ENCODE measurements around the gene SSTR3.

Gene SSTR3

GRCh38 chr22:37193629-37194191 lies 18.6 kb downstream of the SSTR3 start:
- no peak for ATAC-seq (ENCODE audit: low read depth)
- Mint-ChIP-seq H3K27me3 (no peaks in the 10 kb centered on the region), H3K4me1 (peaks cover 9% of the 10 kb centered on the region), H3K4me3 (no peak overlapping the region), H3K27ac (no peak overlapping the region), H3K36me3 (no peaks in the 10 kb centered on the region), H3K9me3 (no peaks in the 10 kb centered on the region)
- DNase-seq (ENCODE audit: low spot score in 2 of 2), result no peak

GRCh38 chr22:37192741-37193140 lies 19.5 kb downstream of the SSTR3 start:
- DNase-seq (ENCODE audit: low spot score in 2 of 2), result no peak
- peaks cover 6% of the 10 kb centered on the region for H3K4me1 Mint-ChIP-seq

DNA sequence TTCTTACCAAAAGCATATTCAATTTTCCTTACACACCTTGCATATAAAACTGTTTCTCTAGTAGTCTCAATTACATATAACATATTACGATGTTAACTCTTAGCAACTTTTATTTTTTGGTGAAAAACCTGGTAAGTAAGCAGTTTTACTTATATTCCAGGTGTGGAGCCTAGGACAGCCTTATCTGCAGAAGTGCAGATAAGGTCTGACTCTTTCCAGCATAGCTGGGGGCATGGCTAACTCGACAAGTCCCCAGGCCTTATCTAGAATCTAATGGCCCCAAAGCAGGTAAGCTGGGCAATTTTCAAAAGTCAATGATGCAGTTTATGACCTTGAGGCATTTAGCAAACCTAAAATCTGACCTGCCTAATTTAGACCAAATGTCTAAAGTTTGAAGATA lies 20.1 kb downstream of the SSTR3 start:
- Mint-ChIP-seq H3K9me3 (no peaks in the 10 kb centered on the region), H3K27ac (no peak overlapping the region), H3K27me3 (no peaks in the 10 kb centered on the region), H3K4me1 (peaks cover 6% of the 10 kb centered on the region), H3K36me3 (no peaks in the 10 kb centered on the region), H3K4me3 (no peak overlapping the region)
- DNase-seq (ENCODE audit: low spot score in 2 of 2), result no peak
- no peak for ATAC-seq (ENCODE audit: low read depth)

More at GRCh38 chr22:37192741-37193140, 19.5 kb downstream of the SSTR3 start:
- H3K9me3 Mint-ChIP-seq, result no peaks in the 10 kb centered on the region
- no peaks in the 10 kb centered on the region for H3K36me3 Mint-ChIP-seq
- H3K4me3 Mint-ChIP-seq, result no peak overlapping the region
- ATAC-seq (ENCODE audit: low read depth), result no peak
- no peak overlapping the region for H3K27ac Mint-ChIP-seq
- H3K27me3 Mint-ChIP-seq, result no peaks in the 10 kb centered on the region

- no peaks in the 10 kb centered on the region for H3K36me3 Mint-ChIP-seq
- peaks cover 12% of the 10 kb centered on the region for H3K4me1 Mint-ChIP-seq
- H3K4me3 Mint-ChIP-seq, result no peak overlapping the region
- H3K9me3 Mint-ChIP-seq, result no peaks in the 10 kb centered on the region
- ATAC-seq (ENCODE audit: low read depth) (no peak), DNase-seq (ENCODE audit: low spot score in 2 of 2) (no peak)
- no peaks in the 10 kb centered on the region for H3K27me3 Mint-ChIP-seq
- H3K27ac Mint-ChIP-seq, result no peak overlapping the region
Observed at GRCh38 chr22:37190262-37190780, 22.0 kb downstream of the SSTR3 start.

DNA sequence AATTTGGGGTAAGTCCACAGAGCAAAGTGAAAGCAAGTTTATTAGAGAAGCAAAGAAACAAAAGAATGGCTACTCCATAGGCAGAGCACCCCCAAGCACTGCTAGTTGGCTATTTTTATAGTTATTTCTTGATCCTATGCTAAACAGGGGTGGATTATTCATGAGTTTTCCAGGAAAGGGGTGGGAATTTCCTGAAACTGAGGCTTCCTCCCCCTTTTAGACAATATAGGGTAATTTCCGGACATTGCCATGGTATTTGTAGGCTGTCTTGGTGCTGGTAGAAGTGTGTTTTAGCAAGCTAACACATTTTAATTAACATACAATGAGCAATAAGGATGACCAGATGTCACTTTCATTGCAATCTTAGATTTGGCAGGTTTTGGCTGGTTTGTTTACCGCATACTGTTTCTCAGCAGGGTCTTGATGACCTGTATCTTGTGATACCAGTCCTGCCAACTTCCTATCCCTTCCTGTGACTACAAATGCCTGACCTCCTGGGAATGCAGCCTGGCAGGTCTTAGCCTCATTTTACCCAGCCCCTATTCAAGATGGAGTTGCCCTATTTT lies 23.3 kb downstream of the SSTR3 start:
- H3K9me3 Mint-ChIP-seq, result no peaks in the 10 kb centered on the region
- H3K4me3 Mint-ChIP-seq, result no peak overlapping the region
- H3K4me1 Mint-ChIP-seq, result peaks cover 12% of the 10 kb centered on the region
- ATAC-seq (ENCODE audit: low read depth) (no peak), DNase-seq (ENCODE audit: low spot score in 2 of 2) (no peak)
- peaks cover 4% of the 10 kb centered on the region for H3K27me3 Mint-ChIP-seq
- H3K36me3 Mint-ChIP-seq, result no peaks in the 10 kb centered on the region
- H3K27ac Mint-ChIP-seq, result no peak overlapping the region

DNA sequence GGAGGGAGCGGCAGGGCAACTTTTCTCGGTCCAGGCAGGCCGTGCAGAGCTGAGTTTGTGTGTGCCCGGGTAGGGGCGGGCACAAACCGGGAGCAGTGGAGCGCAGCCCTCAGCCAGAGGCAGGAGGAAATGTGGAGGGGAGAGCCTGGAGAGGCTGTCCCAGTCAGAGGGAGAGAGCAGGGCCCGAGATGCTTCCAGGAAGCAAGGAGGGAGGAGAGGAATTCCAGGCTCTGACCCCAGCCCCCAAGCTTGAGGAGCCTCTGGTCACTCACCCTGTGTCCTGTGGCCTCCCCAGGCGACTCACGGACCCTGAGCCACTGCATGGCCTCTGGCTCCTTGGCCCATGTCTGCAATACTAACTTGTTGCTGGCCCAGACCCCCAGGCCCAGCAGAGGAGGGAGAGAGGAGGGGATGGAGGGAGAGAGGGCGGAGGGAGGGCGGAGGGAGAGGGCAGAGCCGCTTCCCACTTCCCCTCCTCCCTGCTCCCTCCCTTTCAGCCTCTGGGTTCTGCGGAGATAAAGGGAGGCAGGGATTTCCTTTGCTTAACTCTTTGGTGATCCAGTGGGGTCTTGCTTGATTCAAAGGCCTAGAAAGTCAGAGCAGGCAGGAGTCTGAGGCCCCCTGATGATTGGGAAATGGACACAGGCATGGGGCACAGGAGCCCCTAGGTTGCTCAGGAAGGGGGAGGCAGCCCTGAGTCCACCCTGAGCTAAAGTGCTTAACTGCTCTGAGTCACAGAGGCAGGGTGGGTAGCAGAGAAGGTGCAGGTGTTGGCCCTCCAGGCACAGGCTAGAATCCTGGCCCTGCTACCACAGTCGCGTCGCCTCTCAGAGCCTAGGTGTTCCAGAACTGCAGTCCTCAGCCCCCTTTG lies 24.2 kb downstream of the SSTR3 start, which contains the start of gene C1QTNF6:
Gene C1QTNF6, minus strand, starts transcription at position 357 of the 871 bp plus-strand sequence. Its CDS starts 34 bp downstream, at position 323.
- Mint-ChIP-seq H3K36me3 (no peaks in the 10 kb centered on the region), H3K9me3 (no peaks in the 10 kb centered on the region), H3K4me3 (no peak within 1 kb of the TSS), H3K27ac (no peak within 1 kb of the TSS), H3K4me1 (peaks cover 10% of the 10 kb centered on the region), H3K27me3 (peaks cover 4% of the 10 kb centered on the region)
- no peak for ATAC-seq (ENCODE audit: low read depth)
- DNase-seq (ENCODE audit: low spot score in 2 of 2), result no peak

GRCh38 chr22:37187552-37187890 lies 24.8 kb downstream of the SSTR3 start:
- Mint-ChIP-seq H3K4me1 (peaks cover 10% of the 10 kb centered on the region), H3K27ac (no peak overlapping the region), H3K27me3 (peaks cover 4% of the 10 kb centered on the region), H3K4me3 (no peak overlapping the region), H3K36me3 (no peaks in the 10 kb centered on the region), H3K9me3 (no peaks in the 10 kb centered on the region)
- ATAC-seq (ENCODE audit: low read depth) (no peak), DNase-seq (ENCODE audit: low spot score in 2 of 2) (no peak)

DNA sequence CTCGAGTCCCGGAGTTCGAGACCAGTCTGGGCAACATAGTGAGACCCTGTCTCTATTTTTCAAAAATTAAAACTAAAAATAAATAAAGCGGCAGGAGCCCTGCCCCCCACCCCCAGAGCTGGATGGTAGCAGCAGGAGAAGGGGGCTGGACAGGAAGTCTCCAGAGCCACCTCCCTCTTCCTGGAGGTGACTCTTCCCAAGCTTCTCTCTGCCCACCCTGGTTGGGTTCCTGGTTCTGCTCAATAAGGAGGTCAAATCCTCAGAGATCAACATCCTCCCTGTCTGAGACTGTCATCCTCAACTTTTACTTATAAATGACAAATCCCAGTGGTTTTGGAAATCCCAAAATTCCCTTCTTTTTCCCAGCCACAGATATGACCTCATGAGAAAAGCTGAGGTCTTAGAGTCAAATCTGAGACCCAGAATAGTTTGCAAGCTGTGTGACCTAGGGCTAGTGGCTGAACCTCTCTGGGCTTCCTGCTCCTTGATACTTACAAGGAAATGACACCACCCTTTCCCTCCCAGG lies 25.2 kb downstream of the SSTR3 start:
- Mint-ChIP-seq H3K4me1 (peaks cover 10% of the 10 kb centered on the region), H3K9me3 (no peaks in the 10 kb centered on the region), H3K4me3 (no peak overlapping the region), H3K27ac (no peak overlapping the region), H3K27me3 (peaks cover 4% of the 10 kb centered on the region), H3K36me3 (no peaks in the 10 kb centered on the region)
- ATAC-seq (ENCODE audit: low read depth), result no peak
- DNase-seq (ENCODE audit: low spot score in 2 of 2), result no peak

GRCh38 chr22:37186228-37186996 lies 25.9 kb downstream of the SSTR3 start:
- Mint-ChIP-seq H3K27me3 (peaks cover 4% of the 10 kb centered on the region), H3K9me3 (no peaks in the 10 kb centered on the region), H3K4me1 (peaks cover 10% of the 10 kb centered on the region), H3K36me3 (no peaks in the 10 kb centered on the region), H3K4me3 (no peak overlapping the region), H3K27ac (no peak overlapping the region)
- ATAC-seq (ENCODE audit: low read depth), result peak; percentile 54
- peak in 1 of 2 donors; percentile 42 for DNase-seq (ENCODE audit: low spot score in 2 of 2)

DNA sequence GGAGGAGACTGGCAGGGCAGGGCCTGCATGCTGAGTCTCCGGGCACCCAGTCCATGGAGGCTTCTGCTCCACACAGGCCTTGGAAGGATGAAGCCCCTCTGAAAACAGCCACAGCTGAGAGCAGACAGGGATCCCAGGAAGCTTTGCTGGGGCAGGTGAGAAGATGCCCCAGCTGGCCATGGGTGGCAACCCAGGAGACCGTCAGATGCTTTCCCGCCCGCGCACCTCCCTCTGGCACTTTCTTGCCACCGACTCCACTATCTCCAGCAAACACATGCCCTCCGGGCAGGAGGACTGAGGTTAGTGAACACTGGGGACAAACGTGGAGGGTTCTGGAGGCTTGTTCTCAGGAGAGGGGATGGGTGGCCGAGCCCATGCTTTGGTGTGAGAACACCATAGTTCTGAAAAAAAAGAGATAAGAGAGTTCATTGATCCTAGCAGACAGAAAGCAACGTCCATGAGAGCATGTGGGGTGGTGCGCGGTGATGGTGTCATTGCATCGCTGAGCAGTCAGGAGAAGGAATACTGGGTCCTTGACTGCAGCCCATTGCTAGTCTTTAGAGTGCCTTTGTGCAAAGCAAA lies 26.5 kb downstream of the SSTR3 start:
- Mint-ChIP-seq H3K27me3 (peaks cover 5% of the 10 kb centered on the region), H3K27ac (no peak overlapping the region), H3K9me3 (no peaks in the 10 kb centered on the region), H3K4me1 (peaks cover 10% of the 10 kb centered on the region), H3K4me3 (no peak overlapping the region), H3K36me3 (peaks cover 3% of the 10 kb centered on the region)
- DNase-seq (ENCODE audit: low spot score in 2 of 2) (no peak), ATAC-seq (ENCODE audit: low read depth) (no peak)

GRCh38 chr22:37184816-37185541 lies 27.3 kb downstream of the SSTR3 start:
- peaks cover 3% of the 10 kb centered on the region for H3K36me3 Mint-ChIP-seq

DNA sequence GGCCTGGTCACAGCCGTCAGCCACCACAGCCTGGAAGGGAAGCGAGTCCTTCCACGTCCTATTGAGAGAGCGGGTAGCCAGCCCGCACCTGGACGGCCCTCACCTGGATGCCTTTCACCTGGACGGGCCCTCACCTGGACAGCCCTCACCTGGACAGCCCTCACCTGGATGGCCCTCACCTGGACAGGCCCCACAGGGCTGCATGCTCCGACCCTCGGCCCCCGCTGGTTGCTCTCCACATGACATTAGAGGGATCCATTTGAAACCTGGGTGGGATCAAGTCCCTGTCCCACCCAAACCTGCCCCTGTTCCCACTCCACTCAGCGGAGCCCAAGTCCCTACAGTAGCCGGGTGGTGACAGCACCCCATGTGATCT lies 27.9 kb downstream of the SSTR3 start:
- ATAC-seq (ENCODE audit: low read depth), result no peak
- Mint-ChIP-seq H3K4me3 (no peak overlapping the region), H3K27me3 (peaks cover 5% of the 10 kb centered on the region), H3K27ac (no peak overlapping the region), H3K4me1 (peaks cover 8% of the 10 kb centered on the region), H3K9me3 (no peaks in the 10 kb centered on the region), H3K36me3 (peaks cover 3% of the 10 kb centered on the region)
- no peak for DNase-seq (ENCODE audit: low spot score in 2 of 2)

More at GRCh38 chr22:37184816-37185541, 27.3 kb downstream of the SSTR3 start:
- peaks cover 10% of the 10 kb centered on the region for H3K4me1 Mint-ChIP-seq
- H3K9me3 Mint-ChIP-seq, result no peaks in the 10 kb centered on the region
- peaks cover 5% of the 10 kb centered on the region for H3K27me3 Mint-ChIP-seq
- H3K4me3 Mint-ChIP-seq, result no peak overlapping the region
- ATAC-seq (ENCODE audit: low read depth) (no peak), DNase-seq (ENCODE audit: low spot score in 2 of 2) (no peak)
- no peak overlapping the region for H3K27ac Mint-ChIP-seq
